IPS-15b (cell line): ENCODE data around the gene PCSK7.
A peak's percentile ranks its signal among the peaks of the same experiment; 100 is the strongest.
"Not testable (repeated sequence)": the region's sequence is repeated elsewhere in the genome, so short reads cannot be mapped to it uniquely, and the experiment has no call there.

Experiments
- H3K27me3 ChIP-seq: one replicate; pipeline ENCODE4 v1.6.1; 2013; ENCODE audit warnings: low read length; ENCODE audit not compliant: control insufficient read depth, insufficient read depth
- H3K36me3 ChIP-seq: one replicate; pipeline ENCODE4 v1.6.1; 2013; ENCODE audit warnings: low read length; ENCODE audit not compliant: control insufficient read depth, insufficient read depth
- H3K4me1 ChIP-seq: one replicate; pipeline ENCODE4 v1.6.1; 2013; ENCODE audit warnings: mild to moderate bottlenecking, low read length; ENCODE audit not compliant: control insufficient read depth, insufficient read depth
- H3K4me3 ChIP-seq: one replicate; pipeline ENCODE4 v1.5.1; 2013; ENCODE audit warnings: low read depth, low read length
- H3K9ac ChIP-seq: one replicate; pipeline ENCODE4 v1.6.1; 2013; ENCODE audit warnings: low read depth, mild to moderate bottlenecking, low read length
- H3K9me3 ChIP-seq: one replicate; pipeline ENCODE4 v1.6.1; 2013; ENCODE audit warnings: mild to moderate bottlenecking, low read length; ENCODE audit not compliant: control insufficient read depth, insufficient read depth

Gene PCSK7

DNA sequence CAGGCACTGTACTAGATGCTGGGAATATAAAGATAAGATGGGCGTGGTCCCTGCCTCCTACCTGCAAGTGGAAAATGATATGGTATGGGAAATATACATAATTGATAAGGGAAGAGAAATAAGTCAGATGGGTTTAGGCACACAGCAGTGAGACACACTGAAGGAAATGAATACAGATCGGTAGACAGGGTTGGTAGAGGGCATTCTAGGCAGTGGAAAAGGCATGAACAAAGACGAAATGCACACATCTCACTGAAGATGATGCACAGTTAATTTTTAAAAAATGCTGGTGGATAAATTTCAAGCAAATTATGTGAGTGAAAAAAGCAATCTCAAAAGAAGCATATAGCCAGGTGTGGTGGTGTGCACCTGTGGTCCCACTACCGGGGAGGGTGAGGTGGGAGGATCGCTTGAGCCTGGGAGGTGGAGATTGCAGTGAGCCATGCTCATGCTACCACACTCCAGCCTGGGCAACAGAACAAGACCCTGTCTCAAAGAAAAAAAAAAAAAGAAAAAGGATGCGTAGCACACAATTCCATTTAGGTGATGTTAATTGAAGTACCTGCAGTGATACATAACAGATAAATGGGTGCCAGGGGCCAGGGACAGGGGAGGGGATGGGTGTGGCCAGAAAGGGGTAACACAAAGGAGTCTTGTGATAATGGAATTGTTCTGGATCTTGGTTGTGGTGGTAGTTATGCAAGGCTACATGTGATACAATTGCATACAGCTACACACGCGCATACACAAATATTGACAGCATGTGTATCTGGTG is 22.3 kb downstream of the PCSK7 start:
- not testable (repeated sequence) for H3K9me3 ChIP-seq, H3K4me1 ChIP-seq, H3K36me3 ChIP-seq, H3K27me3 ChIP-seq, H3K4me3 ChIP-seq, H3K9ac ChIP-seq

DNA sequence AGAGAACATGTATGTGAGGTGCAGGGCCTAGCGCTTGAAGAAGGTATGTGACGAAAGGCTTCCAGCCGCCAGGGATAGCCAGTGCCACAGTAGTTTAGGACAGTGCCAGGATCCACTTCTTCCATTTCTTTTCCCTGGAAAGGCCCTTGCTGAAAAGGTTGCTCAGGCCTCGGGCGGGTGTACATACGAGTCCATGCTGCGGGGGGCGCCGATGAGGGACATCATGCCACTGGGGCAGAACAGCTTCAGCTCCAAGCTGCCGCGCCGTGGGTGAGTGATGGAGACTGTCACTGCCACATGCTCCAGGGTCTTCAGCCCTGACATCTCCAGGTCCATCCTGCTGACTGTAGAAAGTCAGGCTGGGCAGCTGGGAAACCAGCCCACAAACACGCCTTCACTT is 23.2 kb downstream of the PCSK7 start:
- H3K9ac ChIP-seq, H3K36me3 ChIP-seq, H3K27me3 ChIP-seq, H3K4me1 ChIP-seq, H3K9me3 ChIP-seq, H3K4me3 ChIP-seq: not testable (repeated sequence)

DNA sequence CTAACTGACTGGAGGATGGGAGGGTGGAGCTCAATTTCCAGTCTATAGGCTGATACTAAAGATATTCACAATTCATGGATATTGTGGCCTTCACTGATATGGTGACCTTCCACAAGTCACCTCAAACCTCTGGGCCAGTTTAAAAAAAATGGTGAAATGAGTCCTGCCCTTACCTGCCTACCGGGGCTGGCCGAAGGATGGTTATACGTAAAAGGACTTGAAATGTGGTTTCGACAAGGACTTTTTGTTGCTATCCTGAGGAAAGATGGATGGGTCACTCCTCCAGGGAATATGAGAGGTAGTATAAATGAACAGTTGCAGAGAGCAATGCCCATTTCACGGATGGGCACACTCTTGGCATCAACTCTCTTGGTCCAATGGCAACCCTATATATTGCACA is 24.4 kb downstream of the PCSK7 start:
- not testable (repeated sequence) for H3K4me3 ChIP-seq, H3K4me1 ChIP-seq, H3K36me3 ChIP-seq, H3K27me3 ChIP-seq, H3K9ac ChIP-seq, H3K9me3 ChIP-seq

DNA sequence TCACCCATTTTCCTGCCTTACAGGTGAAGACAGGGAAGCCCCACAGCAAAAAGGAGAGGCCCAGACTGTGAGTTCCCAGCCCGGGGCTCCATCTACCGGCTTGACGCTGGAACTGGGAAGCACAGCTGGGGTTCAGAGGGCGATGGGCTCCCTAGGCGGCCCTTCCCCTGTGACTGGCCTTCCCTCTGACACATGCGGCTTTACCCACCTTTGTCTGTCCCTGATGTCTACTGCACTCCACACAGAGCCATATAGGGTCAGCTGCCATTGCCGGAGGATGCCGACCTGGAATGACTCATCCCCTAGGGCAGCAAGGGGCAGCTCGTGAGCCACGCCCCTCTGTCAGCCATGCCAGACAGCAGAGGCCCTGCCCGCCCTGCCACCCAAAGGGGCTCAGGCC is 25.0 kb downstream of the PCSK7 start:
- H3K9ac ChIP-seq, H3K4me3 ChIP-seq, H3K36me3 ChIP-seq, H3K27me3 ChIP-seq, H3K4me1 ChIP-seq, H3K9me3 ChIP-seq: not testable (repeated sequence)

DNA sequence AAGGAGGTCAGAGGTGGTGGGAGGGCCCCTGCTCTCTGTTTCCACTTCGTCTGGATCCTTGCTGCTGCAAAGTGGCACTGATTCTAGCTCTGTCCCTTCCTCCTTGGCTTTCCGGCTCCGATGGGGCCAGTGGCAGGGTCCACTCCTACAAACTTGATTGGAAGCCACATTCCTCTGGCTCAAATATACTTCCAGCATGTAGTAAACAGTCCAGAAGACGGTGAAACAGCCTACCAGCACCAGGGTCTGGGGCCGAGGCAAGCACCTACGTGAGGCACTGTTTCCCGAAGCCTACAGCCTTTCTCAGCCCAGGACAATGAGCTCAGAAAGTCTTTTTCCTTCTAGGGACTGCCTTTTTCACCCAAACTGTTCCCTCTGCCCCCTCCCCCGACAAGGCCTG is 25.8 kb downstream of the PCSK7 start:
- H3K9me3 ChIP-seq, H3K4me3 ChIP-seq, H3K4me1 ChIP-seq, H3K9ac ChIP-seq, H3K27me3 ChIP-seq, H3K36me3 ChIP-seq: not testable (repeated sequence)

DNA sequence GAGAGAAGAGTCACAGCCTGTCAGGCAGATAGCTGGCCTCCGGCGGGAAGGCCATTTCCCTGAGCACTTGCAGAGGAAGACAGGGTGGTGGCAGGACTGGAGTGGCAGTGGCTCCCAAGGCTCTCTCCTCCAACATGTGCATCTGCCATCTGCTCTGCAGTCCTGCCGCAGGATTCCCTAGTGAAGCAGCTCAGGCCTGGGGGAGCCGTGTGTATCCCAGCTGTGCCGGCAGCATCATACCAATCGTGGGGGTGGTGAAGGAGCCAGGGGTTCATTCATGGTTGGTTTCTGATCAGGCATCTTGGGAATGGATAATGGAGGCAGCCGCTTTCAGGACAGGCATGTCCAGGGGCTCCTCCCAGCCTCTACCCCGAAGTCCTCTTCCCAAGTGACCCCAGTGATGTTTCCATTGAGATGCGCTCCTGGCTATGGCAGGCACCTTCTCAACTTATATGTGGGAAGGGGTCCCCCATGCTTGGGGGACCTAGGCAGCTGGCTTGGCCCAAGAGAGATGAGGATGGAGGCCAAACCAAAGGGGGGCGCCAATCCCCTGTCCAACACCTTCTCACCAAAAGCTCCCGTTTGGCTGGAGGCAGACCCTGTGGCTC is 26.6 kb downstream of the PCSK7 start:
- H3K36me3 ChIP-seq: peaks cover 7% of the 10 kb centered on the region
- peaks cover 3% of the 10 kb centered on the region for H3K4me1 ChIP-seq
- no peaks in the 10 kb centered on the region for H3K9me3 ChIP-seq
- no peak overlapping the region for H3K4me3 ChIP-seq
- no peak overlapping the region for H3K9ac ChIP-seq
- H3K27me3 ChIP-seq: no peaks in the 10 kb centered on the region

DNA sequence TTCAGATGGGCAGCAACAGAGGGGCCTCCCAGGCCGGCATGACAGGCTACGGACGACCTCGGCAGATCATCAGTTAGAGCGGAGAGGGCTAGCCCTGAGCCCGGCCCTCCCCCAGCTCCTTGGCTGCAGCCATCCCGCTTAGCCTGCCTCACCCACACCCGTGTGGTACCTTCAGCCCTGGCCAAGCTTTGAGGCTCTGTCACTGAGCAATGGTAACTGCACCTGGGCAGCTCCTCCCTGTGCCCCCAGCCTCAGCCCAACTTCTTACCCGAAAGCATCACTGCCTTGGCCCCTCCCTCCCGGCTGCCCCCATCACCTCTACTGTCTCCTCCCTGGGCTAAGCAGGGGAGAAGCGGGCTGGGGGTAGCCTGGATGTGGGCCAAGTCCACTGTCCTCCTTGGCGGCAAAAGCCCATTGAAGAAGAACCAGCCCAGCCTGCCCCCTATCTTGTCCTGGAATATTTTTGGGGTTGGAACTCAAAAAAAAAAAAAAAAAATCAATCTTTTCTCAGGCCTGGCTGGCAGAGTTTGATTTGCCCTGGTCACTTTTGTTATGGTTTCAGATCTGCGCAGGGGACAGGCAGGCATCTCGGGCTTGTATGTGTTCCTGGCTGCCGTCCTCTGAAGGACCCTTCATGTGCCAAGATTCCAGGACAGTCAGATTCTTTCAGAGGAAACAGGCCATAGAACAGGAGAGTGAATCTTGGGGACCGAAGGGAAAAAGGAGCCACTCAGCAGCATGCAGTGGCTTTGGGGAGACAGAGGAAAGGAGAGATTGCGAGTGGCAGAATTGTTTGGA is 27.4 kb downstream of the PCSK7 start:
- no peaks in the 10 kb centered on the region for H3K9me3 ChIP-seq
- H3K36me3 ChIP-seq: peaks cover 7% of the 10 kb centered on the region
- no peak overlapping the region for H3K4me3 ChIP-seq
- H3K9ac ChIP-seq: no peak overlapping the region
- H3K27me3 ChIP-seq: no peaks in the 10 kb centered on the region
- H3K4me1 ChIP-seq: peaks cover 9% of the 10 kb centered on the region

DNA sequence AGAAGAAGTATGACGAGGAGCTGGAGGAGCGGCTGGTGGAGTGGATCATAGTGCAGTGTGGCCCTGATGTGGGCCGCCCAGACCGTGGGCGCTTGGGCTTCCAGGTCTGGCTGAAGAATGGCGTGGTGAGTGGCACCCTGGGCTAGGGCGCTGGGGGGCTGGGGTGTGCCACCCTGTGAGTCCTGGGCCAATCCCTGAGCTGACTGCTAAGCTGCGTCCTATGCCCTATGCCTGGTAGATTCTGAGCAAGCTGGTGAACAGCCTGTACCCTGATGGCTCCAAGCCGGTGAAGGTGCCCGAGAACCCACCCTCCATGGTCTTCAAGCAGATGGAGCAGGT is 28.8 kb downstream of the PCSK7 start:
- H3K4me3 ChIP-seq: no peak overlapping the region
- H3K9me3 ChIP-seq: no peaks in the 10 kb centered on the region
- H3K36me3 ChIP-seq: peaks cover 7% of the 10 kb centered on the region
- H3K9ac ChIP-seq: no peak overlapping the region
- H3K27me3 ChIP-seq: no peaks in the 10 kb centered on the region
- peaks cover 15% of the 10 kb centered on the region for H3K4me1 ChIP-seq

DNA sequence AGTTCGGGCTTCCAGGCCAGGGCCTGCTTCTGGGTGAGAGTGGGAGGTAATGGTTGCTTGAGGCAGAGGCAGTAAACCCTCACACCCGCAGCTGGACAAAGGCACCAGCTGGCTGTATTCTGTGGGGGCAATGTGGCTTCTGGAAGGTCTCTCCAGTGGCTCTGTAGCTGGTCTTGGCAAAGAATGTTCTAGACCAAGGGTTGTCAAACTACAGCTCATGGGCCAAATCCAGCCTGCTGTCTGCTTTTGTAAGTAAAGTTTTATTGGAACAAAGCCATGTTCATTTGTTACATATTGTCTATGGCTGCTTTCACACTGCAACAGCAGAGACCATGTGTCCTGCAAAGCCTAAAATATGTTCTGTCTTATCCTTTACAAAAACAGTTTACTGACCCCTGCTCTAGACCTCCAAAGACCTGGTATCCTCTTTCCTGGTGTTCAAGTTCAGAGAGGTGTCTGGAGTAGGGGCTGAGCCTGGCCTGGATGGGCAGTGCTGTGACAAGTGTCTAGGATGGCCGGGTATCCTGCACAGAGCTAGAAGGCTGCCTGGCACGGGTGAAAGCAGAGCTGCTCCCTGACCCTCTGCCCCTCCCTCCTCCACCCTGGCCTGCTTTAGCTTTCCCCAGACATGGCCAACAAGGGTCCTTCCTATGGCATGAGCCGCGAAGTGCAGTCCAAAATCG is 29.3 kb downstream of the PCSK7 start:
- Histone ChIP-seq H3K9ac (no peak overlapping the region), H3K36me3 (peaks cover 7% of the 10 kb centered on the region), H3K27me3 (no peaks in the 10 kb centered on the region), H3K9me3 (no peaks in the 10 kb centered on the region), H3K4me3 (no peak overlapping the region), H3K4me1 (peaks cover 18% of the 10 kb centered on the region)

DNA sequence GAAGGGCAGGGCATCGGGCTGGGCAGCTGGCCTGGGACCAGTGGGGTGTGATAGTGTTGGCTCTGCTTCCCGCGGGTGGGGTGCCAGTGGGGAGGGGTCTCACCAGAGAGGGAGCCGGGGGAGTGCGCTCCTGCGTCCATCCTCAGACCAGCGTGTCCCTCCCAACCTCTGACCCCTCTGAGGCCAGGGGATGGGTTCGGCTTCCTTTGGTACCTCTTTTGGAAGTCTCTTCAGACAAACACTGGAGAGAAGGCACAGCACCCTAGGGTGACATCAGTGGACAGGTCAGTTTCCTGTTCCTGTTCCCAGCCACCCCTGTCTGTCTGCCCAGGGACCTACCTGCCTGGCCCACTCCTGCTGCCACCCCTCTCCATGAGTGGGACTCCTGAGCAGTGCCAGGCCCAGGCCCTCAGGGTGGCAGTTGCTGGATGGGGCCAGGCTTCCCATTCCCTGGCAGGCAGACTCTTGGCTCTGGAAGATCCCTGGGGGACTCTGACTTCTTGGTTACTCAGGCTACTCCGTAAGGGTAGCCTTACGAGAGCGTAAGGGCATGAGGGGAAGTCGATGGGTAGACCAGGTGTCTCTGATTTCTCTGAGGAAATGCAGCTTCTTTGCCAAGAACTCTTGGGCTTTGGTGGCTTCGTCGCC is 30.1 kb downstream of the PCSK7 start:
- Histone ChIP-seq H3K27me3 (no peaks in the 10 kb centered on the region), H3K4me1 (peaks cover 18% of the 10 kb centered on the region), H3K9ac (no peak overlapping the region), H3K36me3 (peaks cover 7% of the 10 kb centered on the region), H3K9me3 (no peaks in the 10 kb centered on the region), H3K4me3 (no peak overlapping the region)

DNA sequence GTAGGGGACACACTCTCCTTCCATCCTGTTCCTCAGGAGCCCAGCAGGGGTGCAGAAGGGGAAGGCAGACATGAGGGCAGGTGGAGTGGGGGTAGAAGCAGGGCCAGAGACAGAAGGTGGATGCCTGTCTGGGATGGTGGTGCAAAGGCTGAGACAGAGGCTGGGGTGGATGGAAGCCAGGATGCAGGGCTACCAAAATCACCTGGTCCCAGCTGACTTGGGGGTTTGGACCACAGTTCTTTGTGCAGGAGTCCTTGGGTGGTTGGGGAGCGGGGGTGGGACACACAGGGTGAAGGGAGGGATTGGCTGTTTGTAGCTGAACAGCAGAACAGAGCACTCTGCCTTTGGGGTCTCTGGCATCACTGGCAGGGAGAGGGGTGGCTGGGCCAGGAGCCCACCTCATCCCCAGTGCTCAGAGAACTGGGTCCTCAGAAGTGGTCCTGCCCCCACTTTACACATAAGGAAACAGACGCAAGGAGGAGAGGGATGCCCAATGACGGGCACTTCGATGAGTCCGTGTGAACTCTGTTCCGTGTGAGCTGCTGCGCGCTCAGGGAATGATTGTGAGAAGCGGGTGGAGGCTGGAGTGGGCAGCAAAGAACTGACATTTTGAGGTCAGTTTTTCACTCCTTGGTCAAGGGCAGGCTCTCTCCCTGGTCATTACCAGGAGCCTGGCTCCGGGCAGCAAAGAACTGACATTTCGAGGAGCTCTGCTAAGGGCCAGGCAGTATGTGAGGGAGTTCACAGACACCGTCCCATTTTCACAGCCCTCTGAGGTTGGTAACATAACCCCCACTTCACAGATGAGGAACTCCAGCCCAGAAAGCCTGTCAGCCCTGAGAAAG is 30.8 kb downstream of the PCSK7 start:
- Histone ChIP-seq H3K36me3 (peaks cover 9% of the 10 kb centered on the region), H3K4me3 (peak overlapping the region; percentile 28), H3K9me3 (no peaks in the 10 kb centered on the region), H3K27me3 (no peaks in the 10 kb centered on the region), H3K9ac (peak overlapping the region; percentile 81), H3K4me1 (peaks cover 18% of the 10 kb centered on the region)
